Measurements from ENCODE around the gene TOMM20. TPM values are rescaled to one million over a fixed set of nuclear protein-coding genes. Genes with fewer than 3 reads are reported as not detected.
"Not testable (repeated sequence)": the region's sequence is repeated elsewhere in the genome, so short reads cannot be mapped to it uniquely, and the experiment has no call there.

Gene TOMM20
- polyA plus RNA-seq, 1 experiment = 94.0 TPM

- no peaks in the 10 kb centered on the region for H3K27me3 ChIP-seq (ENCODE audit: control insufficient read depth, insufficient read depth, low read length)
- H3K4me3 ChIP-seq (ENCODE audit: low read depth, low read length) = peak overlapping the region; percentile 37
- ChIA-PET CTCF (interaction anchor here (0.8 to 1.5 kb wide), 2 partner anchors 9 to 19 kb away, joined by 3 read pairs; no protein-coding TSS in a partner anchor), POLR2A (interaction anchor here (1.1 kb wide), 1 partner anchor 112 kb away, joined by 4 read pairs; no protein-coding TSS in a partner anchor)
- TF ChIP-seq CTCF (IDR thresholded peaks at IDR 0.05; ENCODE audit: low read depth, low read length) = no peak
- H3K9me3 ChIP-seq (ENCODE audit: control insufficient read depth, insufficient read depth, low read length) = no peaks in the 10 kb centered on the region
- H3K27ac ChIP-seq (ENCODE audit: low read depth, low read length) = peak overlapping the region; percentile 97
- no peak for DNase-seq (ENCODE audit: low read depth, low spot score)
Measured at GRCh38 chr1:235074523-235075047, 54.1 kb downstream of the TOMM20 start.

- POLR2A ChIA-PET = no interaction called here
- Histone ChIP-seq H3K9me3 (ENCODE audit: control insufficient read depth, insufficient read depth, low read length) (no peaks in the 10 kb centered on the region), H3K27me3 (ENCODE audit: control insufficient read depth, insufficient read depth, low read length) (no peaks in the 10 kb centered on the region), H3K4me3 (ENCODE audit: low read depth, low read length) (no peak overlapping the region), H3K27ac (ENCODE audit: low read depth, low read length) (peak overlapping the region; percentile 65)
- CTCF ChIA-PET = interaction anchor here (0.8 to 1.5 kb wide), 2 partner anchors 10 to 19 kb away, joined by 3 read pairs; no protein-coding TSS in a partner anchor
- TF ChIP-seq CTCF (IDR thresholded peaks at IDR 0.05; ENCODE audit: low read depth, low read length) = no peak
- DNase-seq (ENCODE audit: low read depth, low spot score) = no peak
Measured at GRCh38 chr1:235073968-235074522, 54.6 kb downstream of the TOMM20 start.

DNA sequence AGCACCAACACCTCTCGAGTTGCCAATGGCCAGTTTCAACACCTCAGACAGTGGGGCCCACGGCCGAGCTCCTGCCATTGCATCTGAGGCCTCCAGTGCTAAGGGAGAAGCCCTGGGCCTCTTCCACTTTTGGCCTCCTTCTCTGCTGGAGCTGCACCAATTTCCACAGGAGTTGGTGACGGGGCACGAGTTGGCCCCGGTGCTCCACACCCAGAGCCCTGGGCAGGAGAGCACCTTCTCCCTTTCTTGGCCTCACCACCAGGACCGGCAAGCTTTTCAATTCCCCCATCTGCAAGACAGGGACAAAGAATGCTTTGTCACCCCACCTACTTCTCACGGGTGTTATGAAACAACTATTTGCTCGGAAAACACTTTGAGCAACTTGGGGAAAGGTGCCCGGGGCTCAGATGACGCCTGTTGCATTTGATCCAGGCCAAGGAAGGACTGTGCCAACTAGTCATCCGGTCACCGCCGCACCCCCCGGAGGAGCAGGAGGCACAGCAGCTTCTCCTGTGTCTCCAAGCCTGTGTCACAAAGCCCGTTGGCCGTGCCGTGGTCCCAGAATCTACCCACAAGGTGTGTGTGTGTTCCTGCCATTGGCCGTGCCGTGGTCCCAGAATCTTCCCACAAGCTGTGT is 55.2 kb downstream of the TOMM20 start:
- no peak overlapping the region for H3K4me3 ChIP-seq (ENCODE audit: low read depth, low read length)
- CTCF ChIA-PET = interaction anchor here (0.8 to 1.5 kb wide), 2 partner anchors 10 to 20 kb away, joined by 3 read pairs; no protein-coding TSS in a partner anchor
- H3K27me3 ChIP-seq (ENCODE audit: control insufficient read depth, insufficient read depth, low read length) = no peaks in the 10 kb centered on the region
- peak overlapping the region; percentile 11 for H3K27ac ChIP-seq (ENCODE audit: low read depth, low read length)
- POLR2A ChIA-PET = no interaction called here
- TF ChIP-seq CTCF (IDR thresholded peaks at IDR 0.05; ENCODE audit: low read depth, low read length) = no peak
- no peak for DNase-seq (ENCODE audit: low read depth, low spot score)
- no peaks in the 10 kb centered on the region for H3K9me3 ChIP-seq (ENCODE audit: control insufficient read depth, insufficient read depth, low read length)

- H3K9me3 ChIP-seq (ENCODE audit: control insufficient read depth, insufficient read depth, low read length); CTCF ChIA-PET: not testable (repeated sequence)
Measured at GRCh38 chr1:235072577-235072976, 56.1 kb downstream of the TOMM20 start.

GRCh38 chr1:235072096-235072495 is 56.5 kb downstream of the TOMM20 start:
- CTCF ChIA-PET = no interaction called here

More at GRCh38 chr1:235072577-235072976, 56.1 kb downstream of the TOMM20 start:
- DNase-seq (ENCODE audit: low read depth, low spot score); POLR2A ChIA-PET; H3K27ac ChIP-seq (ENCODE audit: low read depth, low read length); H3K4me3 ChIP-seq (ENCODE audit: low read depth, low read length); H3K27me3 ChIP-seq (ENCODE audit: control insufficient read depth, insufficient read depth, low read length): not testable (repeated sequence)

More at GRCh38 chr1:235072096-235072495, 56.5 kb downstream of the TOMM20 start:
- TF ChIP-seq CTCF (IDR thresholded peaks at IDR 0.05; ENCODE audit: low read depth, low read length) = no peak
- Histone ChIP-seq H3K27ac (ENCODE audit: low read depth, low read length) (no peak overlapping the region), H3K4me3 (ENCODE audit: low read depth, low read length) (no peak overlapping the region), H3K27me3 (ENCODE audit: control insufficient read depth, insufficient read depth, low read length) (no peaks in the 10 kb centered on the region), H3K9me3 (ENCODE audit: control insufficient read depth, insufficient read depth, low read length) (no peaks in the 10 kb centered on the region)
- no peak for DNase-seq (ENCODE audit: low read depth, low spot score)
- POLR2A ChIA-PET = no interaction called here
